ENCODE results near the gene ZNF197.

The ZNF197 gene

DNA sequence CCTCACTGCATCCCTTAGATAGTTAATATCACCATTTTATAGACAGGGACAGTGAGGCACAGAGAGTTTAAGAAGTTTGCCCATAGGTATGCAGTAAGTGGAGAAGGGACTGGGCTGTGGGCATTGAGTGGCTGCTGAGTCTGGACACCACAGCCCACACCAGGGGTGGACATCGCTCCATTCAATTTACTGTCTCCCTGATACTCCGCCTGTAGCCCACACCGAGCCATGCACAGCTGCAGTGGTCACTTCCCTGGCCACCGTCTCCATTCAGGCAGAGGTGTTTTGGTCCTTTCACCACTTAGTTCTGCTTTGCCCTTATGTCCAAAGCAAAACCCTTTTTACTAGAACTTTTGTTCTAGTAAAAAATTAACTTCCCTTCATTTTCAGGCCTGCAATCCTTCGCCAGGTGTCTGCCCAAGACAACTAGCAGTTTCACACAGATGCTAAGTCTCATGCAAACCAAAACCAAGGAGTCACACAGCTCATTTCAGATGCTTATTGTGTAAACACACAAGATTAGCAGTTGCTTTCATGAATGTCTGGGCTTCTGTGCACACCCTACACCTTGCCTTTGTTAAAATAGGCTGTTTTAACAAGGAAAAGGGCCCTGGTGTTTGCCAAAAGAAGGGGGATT lies 53.8 kb downstream of the ZNF197 start:
- no peak for DNase-seq (ENCODE audit: low spot score in 2 of 2)
- H3K27me3 ChIP-seq (ENCODE audit: low read depth) = no peaks in the 10 kb centered on the region
- no peaks in the 10 kb centered on the region for H3K9me3 ChIP-seq
- no peak overlapping the region for H3K4me3 ChIP-seq
- no peaks in the 10 kb centered on the region for H3K36me3 ChIP-seq (replicated peaks)
- no peaks in the 10 kb centered on the region for H3K4me1 ChIP-seq
- in situ Hi-C loops (cut with MboI; ENCODE audit: low sequenced_read_pairs) = no loop called here

DNA sequence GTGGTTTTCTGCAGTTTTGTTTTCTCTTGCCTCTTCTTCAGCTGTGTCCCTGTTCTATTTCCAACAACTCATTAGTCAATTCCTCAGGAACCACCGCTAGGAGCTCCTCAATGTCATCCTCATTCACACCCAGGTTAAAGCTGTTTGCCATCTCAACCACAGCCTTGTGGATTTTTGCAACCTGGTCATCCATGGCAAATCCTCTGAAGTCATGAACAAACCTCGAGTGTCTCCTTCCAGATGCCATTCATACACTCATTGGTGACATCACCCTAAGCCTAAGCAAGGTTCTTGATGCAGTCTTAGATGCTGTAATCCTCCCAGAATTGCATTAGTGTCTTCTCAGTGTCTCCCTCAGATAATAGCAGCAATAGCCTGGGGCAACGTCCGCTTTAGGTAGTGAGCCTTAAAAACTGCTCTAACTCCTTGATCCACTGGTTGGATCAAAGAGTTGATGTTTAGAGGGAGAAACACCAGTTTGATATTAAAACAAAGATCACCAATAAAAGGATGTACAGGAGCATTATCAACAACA lies 56.2 kb downstream of the ZNF197 start:
- no peaks in the 10 kb centered on the region for H3K9me3 ChIP-seq
- H3K4me3 ChIP-seq = no peak overlapping the region
- DNase-seq (ENCODE audit: low spot score in 2 of 2) = no peak
- H3K27me3 ChIP-seq (ENCODE audit: low read depth) = no peaks in the 10 kb centered on the region
- no peaks in the 10 kb centered on the region for H3K4me1 ChIP-seq
- H3K36me3 ChIP-seq (replicated peaks) = no peaks in the 10 kb centered on the region
- in situ Hi-C loops (cut with MboI; ENCODE audit: low sequenced_read_pairs) = no loop called here

DNA sequence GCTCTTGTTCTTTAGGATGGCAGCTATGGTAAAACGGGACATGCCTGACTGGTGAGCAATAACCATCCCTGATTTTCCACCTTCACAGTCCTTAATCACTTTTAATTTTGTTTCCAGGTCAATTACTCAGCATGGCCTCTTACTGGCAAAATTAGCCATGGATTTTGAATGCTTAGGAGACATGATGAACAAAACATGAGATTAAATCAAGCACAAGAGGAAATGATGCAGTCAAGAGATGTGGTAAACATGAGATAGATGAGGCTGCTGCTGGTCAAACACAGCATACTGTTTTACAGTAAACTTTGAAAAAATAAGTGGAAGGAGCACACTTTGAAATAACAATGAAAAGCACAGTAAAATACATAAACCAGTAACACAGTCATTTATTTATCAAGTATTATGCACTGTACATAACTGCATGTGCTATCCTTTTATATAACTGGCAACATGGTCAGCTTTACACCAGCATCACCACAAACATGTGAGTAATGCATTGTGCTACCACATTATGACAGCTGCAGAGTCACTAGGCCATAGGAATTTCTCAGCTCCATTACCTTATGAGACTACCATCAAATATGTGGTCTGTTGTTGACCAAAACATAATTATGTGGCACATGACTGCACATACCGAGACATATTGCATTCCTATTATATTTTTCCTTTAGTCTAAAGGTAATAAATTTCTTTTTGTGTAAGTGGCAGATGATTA lies 57.5 kb downstream of the ZNF197 start:
- in situ Hi-C loops (cut with MboI; ENCODE audit: low sequenced_read_pairs) = no loop called here
- Histone ChIP-seq H3K4me3 (no peak overlapping the region), H3K27me3 (ENCODE audit: low read depth) (no peaks in the 10 kb centered on the region), H3K36me3 (replicated peaks) (no peaks in the 10 kb centered on the region), H3K9me3 (no peaks in the 10 kb centered on the region), H3K4me1 (no peaks in the 10 kb centered on the region)
- DNase-seq (ENCODE audit: low spot score in 2 of 2) = no peak

DNA sequence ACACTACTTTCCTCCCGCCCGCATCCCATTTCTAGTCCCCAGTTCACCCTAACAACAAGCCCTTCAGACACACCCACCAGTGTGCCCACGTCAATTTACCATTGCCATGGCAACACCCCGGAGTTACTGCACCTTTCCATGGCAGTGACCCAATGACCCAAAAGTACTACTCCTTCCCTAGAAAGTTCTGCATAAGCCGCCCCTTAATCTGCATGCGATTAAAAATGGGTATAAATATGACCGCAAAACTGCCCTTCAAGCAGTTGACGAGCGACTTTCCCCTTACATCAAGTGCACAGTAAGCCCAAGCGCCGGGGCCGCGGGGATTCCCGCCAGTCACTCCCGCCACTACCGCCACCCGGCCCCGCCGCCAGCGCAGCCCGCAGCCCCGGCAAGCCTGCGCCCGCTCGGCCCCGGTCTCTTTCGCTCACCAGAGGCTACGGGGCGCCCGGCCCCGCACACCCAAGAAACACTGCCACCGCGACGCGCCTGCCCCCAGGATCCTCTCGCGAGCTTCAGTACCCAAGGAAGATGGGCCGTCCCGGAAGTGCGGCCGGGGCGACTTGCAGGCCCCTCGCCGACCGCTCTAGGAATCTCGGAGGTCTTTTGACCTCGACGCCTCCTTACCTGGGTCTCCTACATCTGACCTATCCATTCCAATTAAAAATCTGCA lies 60.4 kb downstream of the ZNF197 start:
- H3K9me3 ChIP-seq = no peaks in the 10 kb centered on the region
- H3K36me3 ChIP-seq (replicated peaks) = no peaks in the 10 kb centered on the region
- no peaks in the 10 kb centered on the region for H3K27me3 ChIP-seq (ENCODE audit: low read depth)
- no peaks in the 10 kb centered on the region for H3K4me1 ChIP-seq
- in situ Hi-C loops (cut with MboI; ENCODE audit: low sequenced_read_pairs) = no loop called here
- no peak for DNase-seq (ENCODE audit: low spot score in 2 of 2)
- H3K4me3 ChIP-seq = no peak overlapping the region

DNA sequence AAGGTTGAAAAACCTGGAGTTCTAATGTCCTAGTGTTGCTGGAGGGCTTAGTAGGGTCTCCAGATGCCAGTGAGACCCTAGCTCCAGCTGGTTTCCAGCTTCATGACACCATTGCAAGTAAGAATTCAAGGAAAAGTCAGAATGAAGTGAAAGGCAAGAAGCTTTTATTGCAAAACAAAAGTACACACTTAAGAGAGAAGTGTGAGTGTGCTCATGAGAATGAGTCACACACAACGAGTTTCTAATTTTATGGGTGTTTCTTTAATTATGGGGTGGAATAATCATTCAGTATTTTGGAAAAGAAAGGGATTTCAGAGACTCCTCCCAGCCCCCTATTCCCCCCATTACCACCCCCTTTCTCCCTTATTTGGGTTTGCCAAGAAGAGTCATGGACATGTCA lies 63.1 kb downstream of the ZNF197 start:
- no peak for DNase-seq (ENCODE audit: low spot score in 2 of 2)
- Histone ChIP-seq H3K4me3 (no peak overlapping the region), H3K9me3 (no peaks in the 10 kb centered on the region), H3K27me3 (ENCODE audit: low read depth) (no peaks in the 10 kb centered on the region), H3K4me1 (no peaks in the 10 kb centered on the region), H3K36me3 (replicated peaks) (no peaks in the 10 kb centered on the region)
- in situ Hi-C loops (cut with MboI; ENCODE audit: low sequenced_read_pairs) = no loop called here

Measured in HAP-1 (cell line).